NCI-H82 treated with DMSO at 0.1 percent for 48 hours (cell line): ENCODE measurements around the gene HES2.
"Not testable (repeated sequence)": the region's sequence is repeated elsewhere in the genome, so short reads cannot be mapped to it uniquely, and the experiment has no call there.

Source experiments
- DNase-seq: peaks from one replicate; lab custom pipeline; 2025; ENCODE audit not compliant: unreplicated experiment; lab: John Stamatoyannopoulos, UW

Gene HES2

GRCh38 chr1:6437012-6437700, 17.4 kb upstream of the HES2 start:
- DNase-seq = not testable (repeated sequence)

- DNase-seq = not testable (repeated sequence)
Measured at GRCh38 chr1:6436277-6436676, 16.6 kb upstream of the HES2 start.

- DNase-seq = no peak
Measured at GRCh38 chr1:6435547-6435946, 15.8 kb upstream of the HES2 start.

- DNase-seq = no peak
Measured at GRCh38 chr1:6435129-6435528, 15.4 kb upstream of the HES2 start.

- DNase-seq = no peak
Measured at GRCh38 chr1:6434186-6434585, 14.5 kb upstream of the HES2 start.

- not testable (repeated sequence) for DNase-seq
Measured at GRCh38 chr1:6431645-6432579, 12.2 kb upstream of the HES2 start.

GRCh38 chr1:6429660-6430411, 10.1 kb upstream of the HES2 start:
- not testable (repeated sequence) for DNase-seq

- not testable (repeated sequence) for DNase-seq
Measured at GRCh38 chr1:6428453-6428852, 8.7 kb upstream of the HES2 start.

- DNase-seq = no peak
Measured at GRCh38 chr1:6427441-6428390, 8.0 kb upstream of the HES2 start.

- DNase-seq = no peak
Measured at GRCh38 chr1:6426972-6427350, 7.2 kb upstream of the HES2 start.

- no peak for DNase-seq
Measured at GRCh38 chr1:6426277-6426971, 6.7 kb upstream of the HES2 start.

- DNase-seq = no peak
Measured at GRCh38 chr1:6425658-6426057, 5.9 kb upstream of the HES2 start.

- no peak for DNase-seq
Measured at GRCh38 chr1:6424619-6425593, 5.2 kb upstream of the HES2 start, which contains the start of gene ESPN. ESPN (plus strand) TSS chr1:6424776; CDS start chr1:6424956, 180 bp downstream.

- no peak for DNase-seq
Measured at GRCh38 chr1:6424000-6424565, 4.4 kb upstream of the HES2 start.

GRCh38 chr1:6423321-6423999, 3.7 kb upstream of the HES2 start:
- peak; percentile 49 for DNase-seq

- DNase-seq = no peak
Measured at GRCh38 chr1:6421266-6421665, 1.5 kb upstream of the HES2 start.

GRCh38 chr1:6420454-6421042, 829 bp upstream of the HES2 start:
- peak; percentile 23 for DNase-seq
